ENCODE measurements around the gene STARD3. TPM values are rescaled to one million over a fixed set of nuclear protein-coding genes. Genes with fewer than 3 reads are reported as not detected.

STARD3 gene
- total RNA-seq, 4 donors from 2014 or later, result 21.0 to 62.3 (median 26.0) TPM

- no peaks in the 10 kb centered on the region for H3K27me3 ChIP-seq
- peak overlapping the region; percentile 89 to 93 for H3K27ac ChIP-seq
- intact Hi-C loops (cut with DNase I; ENCODE audit: low total_unique reads), result loop anchor here (10.0 kb wide), 1 partner anchor 48 kb away; the partner anchor contains the start of gene PGAP3
- no peak for TF ChIP-seq POLR2A (IDR thresholded peaks at IDR 0.05)
- TF ChIP-seq CTCF (IDR thresholded peaks at IDR 0.05), result no peak
- peaks cover 7 to 19% of the 10 kb centered on the region in 2 donors for H3K4me1 ChIP-seq
- no peaks in the 10 kb centered on the region for H3K9me3 ChIP-seq
- H3K4me3 ChIP-seq, result peak overlapping the region; percentile 59 to 88
- H3K36me3 ChIP-seq, result no peaks in the 10 kb centered on the region
- no peak for DNase-seq
Observed at GRCh38 chr17:39636587-39636926, 387 bp upstream of the STARD3 start.

- H3K36me3 ChIP-seq, result no peaks in the 10 kb centered on the region
- no peaks in the 10 kb centered on the region for H3K9me3 ChIP-seq
- H3K4me1 ChIP-seq, result peaks cover 7 to 19% of the 10 kb centered on the region in 2 donors
- no peak for TF ChIP-seq CTCF (IDR thresholded peaks at IDR 0.05)
- TF ChIP-seq POLR2A (IDR thresholded peaks at IDR 0.05), result no peak
- intact Hi-C loops (cut with DNase I; ENCODE audit: low total_unique reads), result loop anchor here (10.0 kb wide), 1 partner anchor 46 kb away; the partner anchor contains the start of gene PGAP3
- no peak for DNase-seq
- no peaks in the 10 kb centered on the region for H3K27me3 ChIP-seq
- no peak overlapping the region for H3K27ac ChIP-seq
- H3K4me3 ChIP-seq, result peak overlapping the region in 1 of 2 donors; percentile 59
Observed at GRCh38 chr17:39638317-39638716, 1.4 kb downstream of the STARD3 start.

- no peak for DNase-seq
- H3K27me3 ChIP-seq, result no peaks in the 10 kb centered on the region
- no peaks in the 10 kb centered on the region for H3K36me3 ChIP-seq
- H3K4me1 ChIP-seq, result peaks cover 7 to 19% of the 10 kb centered on the region in 2 donors
- intact Hi-C loops (cut with DNase I; ENCODE audit: low total_unique reads), result loop anchor here (10.0 kb wide), 1 partner anchor 46 kb away; the partner anchor contains the start of gene PGAP3
- H3K4me3 ChIP-seq, result no peak overlapping the region
- TF ChIP-seq CTCF (IDR thresholded peaks at IDR 0.05) (no peak), POLR2A (IDR thresholded peaks at IDR 0.05) (no peak)
- H3K27ac ChIP-seq, result no peak overlapping the region
- no peaks in the 10 kb centered on the region for H3K9me3 ChIP-seq
Observed at GRCh38 chr17:39639043-39639442, 2.1 kb downstream of the STARD3 start.

- TF ChIP-seq CTCF (IDR thresholded peaks at IDR 0.05), result no peak
- TF ChIP-seq POLR2A (IDR thresholded peaks at IDR 0.05), result no peak
- no peaks in the 10 kb centered on the region for H3K9me3 ChIP-seq
- no peaks in the 10 kb centered on the region for H3K27me3 ChIP-seq
- no peak for DNase-seq
- H3K36me3 ChIP-seq, result no peaks in the 10 kb centered on the region
- intact Hi-C loops (cut with DNase I; ENCODE audit: low total_unique reads), result loop anchor here (10.0 kb wide), 1 partner anchor 45 kb away; the partner anchor contains the start of gene PGAP3
- H3K4me1 ChIP-seq, result peaks cover 7 to 19% of the 10 kb centered on the region in 2 donors
- no peak overlapping the region for H3K4me3 ChIP-seq
- H3K27ac ChIP-seq, result no peak overlapping the region
Observed at GRCh38 chr17:39639566-39640458, 2.9 kb downstream of the STARD3 start.

GRCh38 chr17:39640591-39641031 is 3.7 kb downstream of the STARD3 start:
- TF ChIP-seq POLR2A (IDR thresholded peaks at IDR 0.05) (no peak), CTCF (IDR thresholded peaks at IDR 0.05) (no peak)
- peaks cover 7 to 19% of the 10 kb centered on the region in 2 donors for H3K4me1 ChIP-seq
- no peak overlapping the region for H3K4me3 ChIP-seq
- intact Hi-C loops (cut with DNase I; ENCODE audit: low total_unique reads), result no loop called here
- no peaks in the 10 kb centered on the region for H3K36me3 ChIP-seq
- H3K27me3 ChIP-seq, result no peaks in the 10 kb centered on the region
- H3K27ac ChIP-seq, result no peak overlapping the region
- no peaks in the 10 kb centered on the region for H3K9me3 ChIP-seq
- DNase-seq, result no peak
